Neural cell (in vitro differentiated cells): ENCODE data around the gene DLG2. TPM values are rescaled to one million over a fixed set of nuclear protein-coding genes. Genes with fewer than 3 reads are reported as not detected.
A peak's percentile ranks its signal among the peaks of the same experiment; 100 is the strongest.

ENCODE experiments used
- H2AFZ ChIP-seq: fragments of 200-600, 300-800 bp; sonication (generic), shearing (Covaris generic); 2 replicates; pipeline ENCODE4 v1.6.0; 2014; ENCODE audit warnings: low read depth, mild to moderate bottlenecking, antibody characterized with exemption, low read length, moderate library complexity
- H3F3A ChIP-seq: fragments of 200-600 bp; shearing (Covaris generic); 2 replicates; pipeline ENCODE4 v1.6.1; 2016; ENCODE audit warnings: mild to moderate bottlenecking, moderate library complexity, mixed read lengths, antibody characterized with exemption, low read length; ENCODE audit not compliant: insufficient read depth, poor library complexity, severe bottlenecking
- H3K27ac ChIP-seq: fragments of 200-600, 300-800 bp; sonication (generic), shearing (Covaris generic); 2 replicates; pipeline ENCODE4 v1.5.1; 2014; ENCODE audit warnings: mild to moderate bottlenecking, low read length, moderate library complexity
- H3K27me3 ChIP-seq: fragments of 300-800, 200-600 bp; sonication (generic), shearing (Covaris generic); 2 replicates; pipeline ENCODE4 v1.6.0; 2014; ENCODE audit warnings: mild to moderate bottlenecking, low read depth, low read length, moderate library complexity; ENCODE audit not compliant: insufficient read depth
- H3K36me3 ChIP-seq: fragments of 300-800, 200-600 bp; sonication (generic), shearing (Covaris generic); 2 replicates; pipeline ENCODE4 v1.5.1; 2014; ENCODE audit warnings: mild to moderate bottlenecking, antibody characterized with exemption, low read length, moderate library complexity; ENCODE audit not compliant: insufficient read depth
- H3K4me2 ChIP-seq: fragments of 300-800, 200-600 bp; sonication (generic), shearing (Covaris generic); 2 replicates; pipeline ENCODE4 v1.6.0; 2014; ENCODE audit warnings: mild to moderate bottlenecking, low read length
- H3K4me3 ChIP-seq: fragments of 300-800, 200-600 bp; sonication (generic), shearing (Covaris generic); 2 replicates; pipeline ENCODE4 v1.5.1; 2014; ENCODE audit warnings: mild to moderate bottlenecking, low read length, moderate library complexity
- H3K79me2 ChIP-seq: fragments of 200-600 bp; shearing (Covaris generic); replicated peaks from 2 replicates; pipeline ENCODE4 v1.6.0; 2014; ENCODE audit warnings: mild to moderate bottlenecking, low read length, moderate library complexity; ENCODE audit not compliant: insufficient read depth
- H3K9ac ChIP-seq: fragments of 300-800, 200-600 bp; sonication (generic), shearing (Covaris generic); 2 replicates; pipeline ENCODE4 v1.6.1; 2016; ENCODE audit warnings: mild to moderate bottlenecking, low read length, mixed read lengths
- H3K9me2 ChIP-seq: fragments of 200-600 bp; shearing (Covaris generic); 2 replicates; pipeline ENCODE4 v1.6.1; 2016; ENCODE audit warnings: mild to moderate bottlenecking, low read length, mixed read lengths; ENCODE audit not compliant: insufficient read depth
- H3K9me3 ChIP-seq: fragments of 200-600, 300-800 bp; sonication (generic), shearing (Covaris generic); 2 replicates; pipeline ENCODE4 v1.6.1; 2016; ENCODE audit warnings: mild to moderate bottlenecking, mixed run types, low read length, moderate library complexity, mixed read lengths
- H4K20me1 ChIP-seq: fragments of 200-600 bp; shearing (Covaris generic); 2 replicates; pipeline ENCODE4 v1.6.1; 2016; ENCODE audit warnings: mild to moderate bottlenecking, mixed run types; ENCODE audit not compliant: insufficient read depth
- EP300 ChIP-seq: fragments of 450-650 bp; conservative IDR thresholded peaks from 2 replicates; pipeline ENCODE4 v1.6.1; 2014; ENCODE audit warnings: antibody characterized with exemption, mild to moderate bottlenecking, moderate library complexity; ENCODE audit not compliant: poor library complexity, severe bottlenecking
- EZH2 ChIP-seq: fragments of 200-600, 300-800 bp; shearing (Covaris generic), sonication (generic); IDR thresholded peaks from 2 replicates; pipeline ENCODE4 v1.6.1; 2014; ENCODE audit warnings: antibody characterized with exemption, low read length, borderline replicate concordance, mild to moderate bottlenecking; ENCODE audit not compliant: insufficient read depth, poor library complexity, severe bottlenecking
- MXI1 ChIP-seq: fragments of 450-650 bp; conservative IDR thresholded peaks from 2 replicates; pipeline ENCODE4 v1.6.1; 2014; ENCODE audit warnings: antibody characterized with exemption, mild to moderate bottlenecking; ENCODE audit not compliant: poor library complexity, severe bottlenecking
- POLR2AphosphoS5 ChIP-seq: IDR thresholded peaks from 2 replicates; pipeline ENCODE4 v1.6.1; 2012
- RAD21 ChIP-seq: fragments of 450-650 bp; conservative IDR thresholded peaks from 2 replicates; pipeline ENCODE4 v1.6.1; 2014; ENCODE audit warnings: antibody characterized with exemption, mild to moderate bottlenecking, moderate library complexity
- REST ChIP-seq: IDR thresholded peaks from 2 replicates; pipeline ENCODE4 v1.6.1; 2012; ENCODE audit warnings: borderline replicate concordance
- SMC3 ChIP-seq: fragments of 450-650 bp; conservative IDR thresholded peaks from 2 replicates; pipeline ENCODE4 v1.6.1; 2014; ENCODE audit warnings: antibody characterized with exemption, mild to moderate bottlenecking, moderate library complexity; ENCODE audit not compliant: poor library complexity
- TAF1 ChIP-seq: IDR thresholded peaks from 2 replicates; pipeline ENCODE4 v1.6.1; 2012; ENCODE audit warnings: low read depth
- polyA plus RNA-seq: library from polyadenylated mRNA; depleted of rRNA; stranded (reverse); fragments of >200 nt; gene quantifications from 2 replicates; pipeline ENCODE4 v1.2.3, GENCODE V29; 2014
- TF ChIP-seq, protein P1 (sequence below): fragments of 450-650 bp; IDR thresholded peaks from 2 replicates; pipeline ENCODE4 v1.5.1; 2014; ENCODE audit warnings: antibody characterized with exemption, mild to moderate bottlenecking, moderate library complexity; ENCODE audit not compliant: poor library complexity, severe bottlenecking

DLG2 gene
- polyA plus RNA-seq, 1 donor from 2014 or later = 179 TPM

GRCh38 chr11:85236211-85236610, 390.9 kb downstream of the DLG2 start:
- H3K79me2 ChIP-seq = no peaks in the 10 kb centered on the region

DNA sequence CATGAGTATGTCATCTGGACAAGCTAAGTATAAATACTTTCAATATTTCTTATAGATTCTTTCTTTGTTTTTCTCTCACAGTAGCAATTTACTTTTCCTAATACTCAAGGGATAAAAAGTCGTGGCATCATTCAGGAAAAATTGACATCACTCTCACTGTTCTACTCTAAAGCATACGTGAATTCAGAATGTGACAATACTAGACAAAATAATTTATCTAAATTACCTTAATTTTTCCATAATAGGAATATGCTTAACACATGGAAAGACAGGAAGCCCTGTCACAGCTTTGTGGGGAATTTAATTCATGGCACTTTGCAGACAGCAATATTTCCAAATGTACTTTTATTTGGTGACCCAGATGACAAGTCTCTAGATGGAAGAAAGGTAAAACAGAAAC, 394.6 kb downstream of the DLG2 start:
- H3K27ac ChIP-seq = peak overlapping the region; percentile 36
- TF ChIP-seq POLR2AphosphoS5 = peak; percentile 94
- TF ChIP-seq, protein P1, sequence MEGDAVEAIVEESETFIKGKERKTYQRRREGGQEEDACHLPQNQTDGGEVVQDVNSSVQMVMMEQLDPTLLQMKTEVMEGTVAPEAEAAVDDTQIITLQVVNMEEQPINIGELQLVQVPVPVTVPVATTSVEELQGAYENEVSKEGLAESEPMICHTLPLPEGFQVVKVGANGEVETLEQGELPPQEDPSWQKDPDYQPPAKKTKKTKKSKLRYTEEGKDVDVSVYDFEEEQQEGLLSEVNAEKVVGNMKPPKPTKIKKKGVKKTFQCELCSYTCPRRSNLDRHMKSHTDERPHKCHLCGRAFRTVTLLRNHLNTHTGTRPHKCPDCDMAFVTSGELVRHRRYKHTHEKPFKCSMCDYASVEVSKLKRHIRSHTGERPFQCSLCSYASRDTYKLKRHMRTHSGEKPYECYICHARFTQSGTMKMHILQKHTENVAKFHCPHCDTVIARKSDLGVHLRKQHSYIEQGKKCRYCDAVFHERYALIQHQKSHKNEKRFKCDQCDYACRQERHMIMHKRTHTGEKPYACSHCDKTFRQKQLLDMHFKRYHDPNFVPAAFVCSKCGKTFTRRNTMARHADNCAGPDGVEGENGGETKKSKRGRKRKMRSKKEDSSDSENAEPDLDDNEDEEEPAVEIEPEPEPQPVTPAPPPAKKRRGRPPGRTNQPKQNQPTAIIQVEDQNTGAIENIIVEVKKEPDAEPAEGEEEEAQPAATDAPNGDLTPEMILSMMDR = no peak
- TF ChIP-seq REST = peak; percentile 100
- no peak for TF ChIP-seq RAD21
- no peak for TF ChIP-seq SMC3
- TF ChIP-seq EP300 = peak; percentile 97
- no peaks in the 10 kb centered on the region for H4K20me1 ChIP-seq
- H3K9ac ChIP-seq = no peak overlapping the region
- H3K79me2 ChIP-seq = no peaks in the 10 kb centered on the region
- no peak overlapping the region for H3K4me2 ChIP-seq
- no peak overlapping the region for H3K4me3 ChIP-seq
- H3K9me2 ChIP-seq = no peaks in the 10 kb centered on the region
- no peaks in the 10 kb centered on the region for H3K9me3 ChIP-seq
- no peaks in the 10 kb centered on the region for H3K27me3 ChIP-seq
- H3K36me3 ChIP-seq = no peaks in the 10 kb centered on the region
- no peak overlapping the region for H2AFZ ChIP-seq
- no peaks in the 10 kb centered on the region for H3F3A ChIP-seq

More at GRCh38 chr11:85236211-85236610, 390.9 kb downstream of the DLG2 start:
- no peak overlapping the region for H3K9ac ChIP-seq
- H3K27ac ChIP-seq = no peak overlapping the region
- no peaks in the 10 kb centered on the region for H3K9me2 ChIP-seq
- H3K27me3 ChIP-seq = no peaks in the 10 kb centered on the region
- no peaks in the 10 kb centered on the region for H3K36me3 ChIP-seq
- H4K20me1 ChIP-seq = no peaks in the 10 kb centered on the region
- TF ChIP-seq EP300 = no peak
- TF ChIP-seq SMC3 = no peak
- TF ChIP-seq REST = no peak
- TF ChIP-seq MXI1 = no peak
- TF ChIP-seq TAF1 = no peak
- TF ChIP-seq POLR2AphosphoS5 = no peak
- TF ChIP-seq, protein P1 = no peak
- TF ChIP-seq EZH2 = no peak
- TF ChIP-seq RAD21 = no peak
- no peaks in the 10 kb centered on the region for H3F3A ChIP-seq
- no peaks in the 10 kb centered on the region for H3K9me3 ChIP-seq
- no peak overlapping the region for H3K4me2 ChIP-seq
- no peak overlapping the region for H2AFZ ChIP-seq
- no peak overlapping the region for H3K4me3 ChIP-seq
